Measurements from ENCODE around the gene PHEX. TPM values are rescaled to one million over a fixed set of nuclear protein-coding genes. Genes with fewer than 3 reads are reported as not detected.
A peak's percentile ranks its signal among the peaks of the same experiment; 100 is the strongest.

The PHEX gene
- total RNA-seq, 1 donor from 2014 or later: 5.3 TPM

GRCh38 chrX:22296871-22297270, 264.7 kb downstream of the PHEX start:
- Histone ChIP-seq H3K27me3 (ENCODE audit: control insufficient read depth, insufficient read depth, low read length) (no peaks in the 10 kb centered on the region), H3K4me3 (ENCODE audit: low read depth, low read length) (no peak overlapping the region), H3K36me3 (ENCODE audit: control insufficient read depth, insufficient read depth, low read length) (no peaks in the 10 kb centered on the region)
- TF ChIP-seq CTCF (IDR thresholded peaks at IDR 0.05; ENCODE audit: insufficient read depth, low read length, severe bottlenecking): no peak
- FAIRE-seq (no peak), DNase-seq (ENCODE audit: low read depth) (no peak)

- no peaks in the 10 kb centered on the region for H3K36me3 ChIP-seq (ENCODE audit: control insufficient read depth, insufficient read depth, low read length)
- H3K27me3 ChIP-seq (ENCODE audit: control insufficient read depth, insufficient read depth, low read length): no peaks in the 10 kb centered on the region
- H3K4me3 ChIP-seq (ENCODE audit: low read depth, low read length): no peak overlapping the region
- TF ChIP-seq CTCF (IDR thresholded peaks at IDR 0.05; ENCODE audit: insufficient read depth, low read length, severe bottlenecking): no peak
- FAIRE-seq (no peak), DNase-seq (ENCODE audit: low read depth) (peak; percentile 71)
Measured at GRCh38 chrX:22300130-22300529, 268.0 kb downstream of the PHEX start.

Other genes starting within 250 kb of the PHEX start
- 3.9 and 4.6 TPM in 2 replicates for gene MBTPS2, start 192.7 kb upstream of the PHEX start, total RNA-seq
- gene YY2, start 176.3 kb upstream of the PHEX start, total RNA-seq: 0.79 and 1.3 TPM in 2 replicates
- gene SMS, start 91.6 kb upstream of the PHEX start, total RNA-seq: 200 and 252 TPM in 2 replicates
- gene CBLL2, start 240.6 kb downstream of the PHEX start, total RNA-seq: 0.13 TPM in 1 of 2 replicates, not detected in the other